Activated T-cell treated with anti-CD3 and anti-CD28 coated beads for 24 hours (primary cell): ENCODE results near the gene TBC1D9B.

ENCODE experiments used
- DNase-seq: peaks from one replicate; pipeline ENCODE4 v3.0.0-alpha.2; 2020; ENCODE audit warnings: low read depth

Gene TBC1D9B

DNA sequence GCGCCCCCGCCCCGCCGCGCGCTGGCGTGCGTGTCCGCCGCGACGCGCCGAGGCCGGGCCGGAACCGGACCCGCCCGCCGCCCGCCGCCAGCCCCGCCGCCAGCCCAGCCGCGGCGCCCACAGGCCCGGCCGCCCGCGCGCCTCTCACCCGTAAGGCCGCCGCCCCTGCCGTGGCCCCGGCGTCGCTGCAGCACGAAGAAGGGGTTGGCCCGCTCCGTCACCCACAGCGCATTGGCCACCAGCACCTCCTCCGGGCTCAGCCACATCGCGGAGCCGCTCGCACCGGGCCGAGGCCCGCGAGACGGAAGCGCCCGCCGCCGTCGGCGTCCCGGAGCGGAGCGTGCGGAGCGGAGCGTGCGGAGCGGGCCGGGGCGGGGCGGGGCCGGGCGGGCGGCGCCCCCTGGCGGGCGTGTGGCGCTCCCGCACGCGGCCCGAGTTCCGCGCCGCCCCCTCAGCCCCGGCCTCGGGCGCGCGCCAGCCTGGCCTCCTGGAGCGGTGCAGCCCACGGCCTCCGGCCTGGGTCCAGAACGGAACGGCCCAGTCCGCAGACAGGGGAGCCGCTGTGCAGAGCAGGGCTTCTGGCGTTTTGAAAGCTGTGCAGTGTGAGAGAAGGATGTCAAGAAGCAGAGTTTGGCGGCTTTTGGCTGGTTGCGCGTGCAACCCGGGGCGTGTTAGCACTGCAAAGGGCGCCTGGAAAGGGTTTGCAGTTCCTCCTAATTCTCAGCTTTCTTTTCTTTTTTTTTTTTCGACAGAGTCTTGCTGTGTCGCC is at the start of gene TBC1D9B:
Gene TBC1D9B (minus strand): TSS at position 342 of the 769 bp plus-strand sequence. CDS start 76 bp downstream, at position 266.
- peak; percentile 48 for DNase-seq

DNA sequence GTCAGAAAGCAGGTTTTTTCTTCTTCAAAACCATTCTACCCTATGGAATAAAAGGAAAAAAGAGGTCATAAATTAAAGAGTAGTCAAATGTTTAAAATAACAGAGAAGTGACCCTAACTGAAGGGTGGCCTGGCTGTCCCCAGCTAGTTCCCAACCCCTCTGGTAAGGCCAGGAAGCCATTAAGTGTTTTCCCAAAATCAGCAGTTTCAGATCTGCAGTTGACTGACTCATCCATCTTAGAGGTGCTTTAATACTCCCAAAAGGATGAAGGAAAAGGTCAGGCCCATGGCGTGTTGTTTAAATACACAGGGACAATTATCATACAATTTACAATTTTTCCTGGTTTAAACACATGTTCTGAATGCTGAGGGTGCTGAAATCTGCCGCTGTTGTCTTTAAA is 47.9 kb upstream of the TBC1D9B start:
- DNase-seq: no peak

DNA sequence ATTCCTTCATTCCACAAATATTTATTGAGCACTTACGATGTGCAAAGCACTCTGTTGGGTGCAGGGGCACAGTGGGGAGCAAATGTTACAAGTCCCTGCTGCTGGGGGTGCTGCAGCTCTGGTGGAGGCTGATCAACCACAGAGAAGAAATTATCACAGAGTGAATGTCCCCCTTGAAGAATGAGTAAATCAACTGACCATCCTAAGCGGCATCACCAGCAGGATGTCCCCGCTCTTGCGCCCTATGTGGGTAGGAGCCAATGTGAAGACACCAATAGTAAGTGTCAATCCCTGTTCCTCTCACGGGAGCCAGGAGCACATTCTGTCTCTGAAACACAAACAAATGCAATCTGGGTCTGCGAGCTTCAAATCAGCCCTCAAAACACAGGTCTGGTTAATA is 47.4 kb upstream of the TBC1D9B start:
- no peak for DNase-seq

DNA sequence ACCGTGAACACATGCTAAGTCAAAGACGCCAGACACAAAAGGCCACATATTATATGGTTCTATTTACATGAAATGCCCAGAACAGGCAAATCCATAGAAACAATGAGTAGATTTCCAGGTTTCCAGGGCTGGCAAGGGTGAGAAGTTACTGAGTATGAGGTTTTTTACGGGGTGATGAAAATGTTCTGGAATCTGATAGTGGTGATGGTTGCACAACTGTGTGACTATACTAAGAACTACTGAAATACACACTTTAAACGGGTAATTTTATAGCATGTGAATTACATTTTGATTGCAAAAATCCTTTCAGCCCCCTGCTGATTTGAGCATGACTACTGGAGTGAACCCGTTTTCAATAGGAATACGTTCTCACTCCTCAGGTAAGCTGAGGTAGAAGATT is 46.7 kb upstream of the TBC1D9B start:
- DNase-seq: no peak

DNA sequence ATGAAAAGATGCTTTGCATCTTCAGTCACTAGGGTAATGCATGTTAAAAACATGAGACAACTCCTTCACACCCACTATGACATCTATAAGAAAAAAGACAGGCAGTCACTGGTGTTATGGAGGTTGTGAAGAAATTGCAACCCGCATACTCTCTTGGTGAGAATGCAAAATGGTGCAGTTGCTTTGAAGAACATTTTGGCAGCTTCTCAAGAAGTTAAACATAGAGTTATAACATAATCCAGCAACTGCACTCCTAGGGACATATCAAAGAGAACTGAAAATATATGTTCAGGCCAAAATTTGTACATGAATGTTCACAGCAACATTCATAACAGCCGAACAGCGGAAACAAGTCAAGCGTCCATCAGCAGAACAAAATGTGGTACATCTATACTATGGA is 46.3 kb upstream of the TBC1D9B start:
- no peak for DNase-seq

DNA sequence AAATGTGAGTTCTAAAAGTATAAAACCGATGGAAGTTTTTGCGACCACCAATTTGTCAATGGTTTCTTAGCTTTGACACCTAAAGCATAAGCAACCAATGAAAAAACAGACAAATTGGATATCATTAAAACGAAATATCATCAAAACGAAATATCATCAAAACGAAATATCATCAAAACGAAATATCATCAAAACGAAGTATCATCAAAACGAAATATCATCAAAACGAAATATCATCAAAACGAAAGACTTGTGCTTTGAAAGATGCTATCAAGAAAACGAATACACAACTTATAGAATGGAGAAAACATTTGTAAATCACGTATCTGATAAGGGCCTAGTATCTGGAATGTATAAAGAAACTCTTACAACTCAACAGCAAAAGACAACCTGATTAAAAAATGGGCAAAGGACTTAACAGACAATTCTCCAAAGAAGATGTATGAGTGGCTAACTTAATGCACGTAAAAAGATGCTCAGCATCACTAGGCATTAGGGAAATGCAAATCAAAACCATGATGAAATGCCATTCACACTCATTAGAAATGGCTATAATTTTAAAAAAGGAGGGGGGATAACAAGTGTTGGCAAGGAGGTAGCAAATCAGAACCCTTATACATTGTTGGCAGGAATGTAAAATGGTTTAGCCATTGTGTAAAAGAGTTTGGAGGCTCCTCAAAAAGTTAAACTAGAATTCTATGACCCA is 29.4 kb upstream of the TBC1D9B start:
- no peak for DNase-seq

DNA sequence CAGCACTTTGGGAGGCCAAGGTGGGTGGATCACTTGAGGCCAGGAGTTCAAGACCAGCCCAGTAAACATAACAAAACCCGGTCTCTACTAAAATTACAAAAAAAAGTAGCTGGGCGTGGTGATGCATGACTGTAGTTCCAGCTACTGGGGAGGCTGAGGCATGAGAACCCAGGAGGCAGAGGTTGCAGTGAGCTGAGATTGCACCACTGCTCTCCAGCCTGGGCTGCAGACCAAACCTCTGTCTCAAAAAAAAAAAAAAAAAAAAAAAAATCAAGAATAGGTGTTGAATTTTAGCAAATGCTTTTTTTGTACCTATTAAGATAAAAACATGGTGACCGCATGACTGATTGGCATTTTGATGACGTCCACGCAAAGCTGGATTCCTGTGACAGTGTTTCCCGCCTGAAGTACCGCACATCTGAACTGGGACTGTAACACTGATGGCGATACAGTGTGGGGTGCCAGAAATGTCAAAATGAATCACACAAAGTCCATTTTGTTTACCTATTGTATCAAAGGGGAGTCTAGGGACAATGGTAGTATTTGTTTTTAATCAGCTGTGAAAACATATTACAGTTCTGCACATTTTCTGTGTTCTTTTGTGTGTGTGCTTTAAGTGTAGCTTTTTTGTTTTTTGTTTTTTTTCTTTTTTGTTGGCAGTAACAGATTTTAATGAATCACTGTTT is 23.2 kb upstream of the TBC1D9B start:
- no peak for DNase-seq

DNA sequence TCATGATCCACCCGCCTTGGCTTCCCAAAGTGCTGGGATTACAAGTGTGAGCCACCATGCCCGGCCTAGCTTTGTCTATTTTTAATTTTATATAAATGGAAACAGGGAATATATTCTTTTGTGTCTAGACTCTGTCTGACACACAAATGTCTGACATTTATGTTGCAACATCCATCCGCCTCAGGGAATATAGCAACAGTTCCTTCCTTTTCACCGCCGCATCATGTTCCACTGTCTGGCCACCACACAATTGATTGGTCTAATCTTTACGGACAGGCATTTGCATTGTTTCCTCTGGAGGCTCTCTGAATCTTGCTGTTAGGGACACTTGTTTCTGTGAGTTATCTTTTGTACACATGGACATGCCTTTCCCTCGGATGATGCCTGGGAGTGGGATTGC is 20.1 kb upstream of the TBC1D9B start:
- no peak for DNase-seq

DNA sequence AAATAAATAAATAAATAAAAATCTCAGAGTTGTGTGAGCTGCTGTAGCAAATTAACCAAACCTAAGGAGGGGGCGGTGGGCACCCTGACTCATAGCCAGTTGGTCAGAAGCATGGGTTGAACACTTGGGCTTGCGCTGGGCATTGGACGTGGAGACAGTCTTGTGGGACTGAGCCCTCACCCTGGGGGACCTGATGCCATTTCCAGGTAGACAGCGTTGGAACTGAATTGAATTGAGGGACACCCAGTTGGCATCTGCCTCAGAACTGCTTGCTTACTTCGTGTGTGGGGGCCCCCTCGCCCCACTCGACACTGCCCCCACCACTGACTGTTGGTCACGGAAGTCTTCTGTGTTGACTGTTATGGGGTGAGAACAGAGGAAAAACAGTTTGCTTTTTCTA is 19.0 kb upstream of the TBC1D9B start:
- DNase-seq: no peak

DNA sequence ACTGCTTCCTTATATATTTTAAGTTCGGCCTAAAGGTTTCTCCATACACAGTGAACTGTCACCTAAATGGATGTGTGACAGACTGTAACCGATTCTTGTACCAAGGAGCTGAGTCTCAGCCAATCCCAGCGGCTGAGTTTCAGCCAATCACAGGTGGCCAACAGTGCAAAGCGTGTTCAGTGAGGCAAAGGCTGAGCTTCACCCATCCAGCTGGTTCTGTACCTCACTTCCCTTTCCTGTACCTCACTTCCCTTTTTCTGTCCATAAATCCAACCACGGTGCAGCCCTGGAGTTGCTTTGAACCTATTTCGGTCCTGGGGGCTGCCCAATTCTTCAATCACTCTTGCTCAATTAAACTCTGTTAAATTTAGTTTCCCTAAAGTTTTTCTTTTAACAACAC is 15.7 kb upstream of the TBC1D9B start:
- DNase-seq: no peak

DNA sequence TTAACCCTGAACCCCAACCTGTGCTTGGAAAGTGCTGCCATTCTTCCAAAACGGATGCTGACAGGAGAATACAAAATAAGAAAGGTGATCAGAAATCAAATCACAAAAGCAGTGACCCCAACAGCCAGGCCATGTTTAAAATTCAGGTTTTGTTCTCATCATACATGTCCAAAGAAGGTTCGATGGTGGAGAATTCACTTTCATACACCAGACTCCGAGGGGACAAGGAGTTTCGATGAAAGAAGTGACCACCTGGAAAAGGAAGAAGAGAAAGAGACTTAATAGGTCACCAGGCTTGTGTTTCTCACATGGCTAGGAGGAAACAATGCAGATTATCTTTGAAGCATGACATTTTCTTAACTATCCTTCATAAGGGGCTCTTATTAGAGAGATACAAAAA is 12.5 kb upstream of the TBC1D9B start:
- DNase-seq: no peak

DNA sequence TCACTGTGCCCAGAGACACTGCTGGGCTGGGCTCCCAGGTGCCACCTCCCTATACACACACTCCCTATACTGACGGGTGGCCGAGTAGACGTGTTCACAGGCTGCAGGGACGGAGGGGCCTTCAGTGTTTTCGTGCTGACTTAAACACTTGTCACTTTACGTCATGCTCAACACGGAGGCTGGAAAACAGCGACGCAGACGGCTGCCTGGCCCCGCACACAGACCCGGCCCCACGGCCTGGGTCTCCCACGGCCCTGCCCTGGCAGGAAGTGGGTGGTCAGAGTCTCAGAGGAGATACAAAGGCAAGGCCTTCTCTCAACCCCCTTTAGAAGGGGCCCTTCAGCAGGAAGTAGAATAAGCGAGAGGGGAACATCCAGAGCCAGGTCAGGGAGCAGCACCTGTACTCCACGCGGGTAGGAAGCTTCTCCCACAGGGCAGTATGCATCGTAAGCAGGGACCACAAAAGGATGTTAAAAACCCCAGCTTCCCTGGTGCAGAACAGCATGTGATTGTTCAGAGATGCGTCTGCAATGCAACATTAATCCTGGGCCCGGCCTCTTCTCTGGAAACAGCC is 11.9 kb upstream of the TBC1D9B start:
- no peak for DNase-seq

DNA sequence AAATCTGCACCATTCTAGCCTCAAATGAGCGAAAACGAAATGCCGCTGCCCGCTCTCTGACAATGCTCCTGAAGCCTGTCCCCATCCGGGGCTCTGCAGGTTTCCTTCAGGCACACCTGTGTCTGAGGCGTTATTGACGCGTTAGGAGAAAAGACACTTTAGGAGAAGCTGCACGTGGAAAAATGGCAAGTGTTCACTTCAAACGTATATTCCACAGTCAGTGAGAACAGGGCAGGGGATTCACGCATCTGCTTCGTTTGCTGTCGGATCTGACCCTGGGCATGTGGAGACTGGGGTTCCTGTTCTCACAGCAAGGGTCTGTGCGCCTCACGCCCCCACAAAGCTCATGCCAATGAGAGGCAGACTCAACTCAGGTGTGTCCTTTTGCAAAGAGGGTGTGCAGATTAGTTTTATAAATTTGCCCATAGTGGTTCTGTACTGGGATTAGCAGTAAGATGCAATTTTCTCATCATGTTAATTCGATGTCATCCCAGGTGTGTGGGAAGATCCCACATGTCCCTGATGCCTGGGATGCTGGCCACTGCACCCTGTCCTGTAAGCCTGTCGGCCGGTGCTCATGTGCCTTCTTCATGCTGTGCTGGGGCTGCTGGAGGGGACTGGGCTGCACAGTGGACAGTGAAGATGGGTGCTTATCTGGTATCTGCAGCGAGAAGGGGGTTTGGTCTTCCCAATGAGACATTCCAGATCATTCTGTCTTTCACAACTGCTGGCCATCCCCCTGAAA is 11.2 kb upstream of the TBC1D9B start:
- no peak for DNase-seq

DNA sequence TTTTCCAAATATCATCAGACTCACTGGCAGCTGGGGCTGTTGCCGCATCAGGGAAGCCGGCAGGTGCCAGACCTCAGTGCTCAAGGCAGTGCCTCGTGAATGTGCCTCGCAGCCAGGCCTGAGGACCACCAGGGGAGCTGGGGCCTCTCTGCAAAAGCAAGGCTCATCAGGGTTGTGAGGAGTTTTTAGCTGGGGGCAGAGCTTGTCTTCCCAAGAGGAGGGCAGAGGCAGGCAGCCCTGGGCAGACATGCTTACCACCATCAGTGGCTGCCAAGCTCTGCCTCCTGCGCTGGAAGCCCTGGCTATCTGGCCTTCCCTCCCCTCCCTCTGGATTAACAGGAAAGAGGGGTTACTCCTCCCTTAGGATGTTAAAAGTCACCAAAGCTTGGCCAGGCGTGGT is 8.8 kb upstream of the TBC1D9B start:
- no peak for DNase-seq

DNA sequence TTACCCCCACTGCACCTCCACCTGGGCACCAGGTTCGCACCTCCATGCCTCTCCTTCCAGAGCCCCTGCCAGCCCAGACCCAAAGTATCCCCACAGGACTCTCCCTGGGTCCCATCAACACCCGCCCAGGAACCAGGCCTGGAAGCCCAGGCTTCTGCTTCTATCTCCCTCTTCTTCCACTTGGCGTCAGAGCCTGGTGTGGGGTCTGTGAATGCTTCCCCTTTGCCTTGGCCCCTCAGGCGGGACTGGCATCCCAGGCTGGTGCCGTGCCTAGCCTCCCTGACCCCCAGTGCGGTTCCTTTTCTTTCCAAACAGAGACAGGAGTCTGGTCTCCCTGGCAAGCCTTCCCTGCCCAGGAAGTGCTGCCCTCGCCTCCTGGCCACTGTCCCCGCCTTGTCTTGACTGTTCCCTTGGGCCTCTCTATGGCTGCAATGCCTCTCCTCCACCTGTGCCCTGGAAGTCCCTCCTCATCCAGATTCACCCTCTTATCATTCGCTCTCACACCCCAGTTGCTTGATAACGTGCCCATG is 7.8 kb upstream of the TBC1D9B start:
- DNase-seq: no peak

DNA sequence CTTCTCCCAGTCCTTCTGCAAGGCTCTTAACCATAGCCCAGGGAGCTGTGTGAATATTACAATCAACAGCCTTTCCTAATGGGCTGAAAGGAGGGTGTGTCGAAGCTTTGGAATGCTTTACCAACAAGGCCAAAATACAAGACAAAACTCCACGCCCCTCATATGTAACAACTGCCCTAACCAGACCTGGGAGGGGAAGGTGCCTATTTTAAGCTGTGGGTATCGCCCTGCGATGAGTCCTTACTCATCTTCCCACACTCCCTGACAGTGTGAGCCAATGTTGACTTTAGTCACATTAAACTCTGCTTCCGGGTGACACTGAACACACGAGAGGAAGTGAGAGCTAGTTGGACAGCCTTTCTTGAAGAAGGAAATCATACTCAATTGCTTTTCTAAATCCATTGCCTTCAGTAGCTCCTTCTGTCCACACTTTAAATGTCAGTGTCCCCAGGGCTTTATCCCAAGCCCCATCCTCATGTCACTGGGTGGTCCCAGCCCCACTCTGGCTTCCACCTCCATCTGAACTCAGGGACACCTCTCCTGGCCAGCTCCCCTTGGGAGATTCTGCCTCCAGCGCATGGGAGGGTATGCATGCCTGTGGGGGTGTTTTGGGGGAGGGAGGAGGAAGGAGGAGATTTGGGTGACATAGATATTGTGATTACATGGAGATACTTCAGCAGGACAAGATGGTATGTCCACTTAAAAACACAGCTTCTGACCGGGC is 6.5 kb upstream of the TBC1D9B start:
- DNase-seq: no peak

DNA sequence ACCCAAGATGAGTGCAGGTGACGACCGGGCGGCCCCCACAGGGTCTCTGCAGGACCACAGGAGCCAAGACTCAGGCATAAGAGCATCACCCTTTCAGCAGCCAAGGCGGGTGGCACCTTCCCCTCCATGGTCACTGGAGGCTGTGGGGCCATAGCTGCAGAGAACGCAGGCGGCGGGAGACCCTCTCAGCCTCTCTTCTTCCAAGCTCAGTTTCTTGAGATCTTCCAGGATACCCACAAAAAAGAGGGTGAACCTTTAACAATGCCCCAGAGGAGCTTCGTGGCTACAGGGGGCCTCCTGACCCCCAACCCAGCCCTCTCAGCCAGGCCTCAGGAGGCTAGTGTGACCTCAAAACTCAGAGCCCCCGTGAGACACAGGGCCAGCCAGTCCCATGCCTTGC is 5.8 kb upstream of the TBC1D9B start:
- no peak for DNase-seq

DNA sequence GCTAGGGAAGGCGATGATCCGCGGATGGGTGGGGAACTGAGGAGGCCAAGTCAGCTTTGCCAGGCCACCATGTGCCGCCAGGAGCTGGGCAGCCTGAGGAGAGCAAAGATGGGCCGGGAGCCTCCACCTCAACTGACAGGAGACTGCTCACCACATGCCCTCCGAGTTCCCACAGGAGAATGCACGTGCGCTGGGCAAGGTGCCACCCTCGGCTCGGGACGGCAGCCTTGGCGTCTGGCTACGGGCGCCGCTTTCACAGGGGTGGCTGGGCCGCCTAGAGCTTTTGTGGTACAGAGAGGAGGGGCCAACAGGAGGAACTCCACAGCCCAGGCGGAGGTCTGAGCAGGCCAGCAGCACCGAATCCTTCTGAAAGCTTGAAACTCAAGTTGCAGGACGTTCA is 5.3 kb upstream of the TBC1D9B start:
- DNase-seq: no peak

DNA sequence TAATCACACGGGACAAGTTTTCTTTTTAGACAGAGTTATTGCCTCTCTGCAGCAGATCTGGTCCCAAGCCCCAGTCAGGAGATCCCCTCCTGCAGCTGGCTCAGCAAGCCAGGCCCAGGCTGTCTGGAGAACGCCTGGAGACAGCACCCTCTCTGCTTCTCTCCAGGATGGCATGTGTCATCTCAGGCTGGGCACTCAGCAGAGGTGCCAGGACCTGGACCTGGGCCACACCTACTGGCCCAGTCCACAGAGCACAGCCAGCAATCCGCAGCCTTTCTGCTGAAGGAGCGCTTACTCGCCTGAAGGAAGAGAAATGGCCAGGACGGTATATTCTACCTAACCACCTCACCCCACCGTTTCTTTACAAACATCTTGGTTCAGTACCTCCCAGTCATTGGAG is 4.7 kb upstream of the TBC1D9B start:
- no peak for DNase-seq

DNA sequence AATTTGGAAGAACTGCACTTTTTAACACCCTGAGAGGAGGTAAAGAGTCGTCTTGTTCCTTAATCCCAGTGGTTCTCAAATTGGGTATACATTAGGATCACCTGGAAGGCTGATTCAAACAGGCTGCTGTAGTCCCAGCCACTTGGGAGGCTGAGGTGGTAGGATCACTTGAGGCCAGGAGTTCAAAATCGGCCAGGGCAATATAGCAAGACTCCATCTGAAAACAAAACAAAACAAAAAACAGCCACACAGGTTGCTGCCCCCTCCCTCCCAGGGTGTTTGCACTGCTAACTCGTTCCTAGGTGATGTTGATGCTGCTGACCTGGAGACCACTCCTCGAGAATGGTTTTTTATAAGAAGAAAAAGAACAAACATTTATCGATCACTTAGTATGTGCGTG is 1.5 kb upstream of the TBC1D9B start:
- DNase-seq: no peak

DNA sequence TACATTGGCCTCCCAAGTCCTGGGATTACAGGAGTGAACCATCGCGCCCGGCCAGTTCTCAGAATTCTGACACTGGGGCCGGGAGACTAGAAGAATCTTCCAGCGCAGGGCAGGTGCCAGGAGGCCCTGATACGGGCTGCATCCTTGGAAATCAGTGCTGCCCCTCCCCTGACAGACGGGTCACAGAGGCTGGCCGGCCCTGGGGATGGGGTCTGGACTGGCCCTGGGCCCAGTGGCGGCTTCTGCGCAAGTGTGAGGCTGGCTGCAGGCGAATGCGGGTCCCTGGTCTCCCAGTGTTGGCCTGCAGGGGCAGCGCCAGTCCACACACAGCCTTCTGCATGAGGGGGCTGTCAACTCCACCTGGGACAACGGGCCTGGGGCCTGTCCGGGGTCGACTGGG is 831 bp upstream of the TBC1D9B start:
- no peak for DNase-seq
